Measurements from ENCODE around the gene RNF225.
"Not testable (repeated sequence)": the region's sequence is repeated elsewhere in the genome, so short reads cannot be mapped to it uniquely, and the experiment has no call there.

Gene RNF225

GRCh38 chr19:58362272-58362994 is 33.0 kb upstream of the RNF225 start, which contains the start of gene ZNF497:
ZNF497 (minus strand) TSS chr19:58362751; CDS start chr19:58357635, 5,116 bp downstream.
- peak; percentile 95 to 96 for DNase-seq

- DNase-seq: peak; percentile 38 to 61
These were observed 31.3 kb upstream of the RNF225 start for GRCh38 chr19:58364146-58364545.

DNA sequence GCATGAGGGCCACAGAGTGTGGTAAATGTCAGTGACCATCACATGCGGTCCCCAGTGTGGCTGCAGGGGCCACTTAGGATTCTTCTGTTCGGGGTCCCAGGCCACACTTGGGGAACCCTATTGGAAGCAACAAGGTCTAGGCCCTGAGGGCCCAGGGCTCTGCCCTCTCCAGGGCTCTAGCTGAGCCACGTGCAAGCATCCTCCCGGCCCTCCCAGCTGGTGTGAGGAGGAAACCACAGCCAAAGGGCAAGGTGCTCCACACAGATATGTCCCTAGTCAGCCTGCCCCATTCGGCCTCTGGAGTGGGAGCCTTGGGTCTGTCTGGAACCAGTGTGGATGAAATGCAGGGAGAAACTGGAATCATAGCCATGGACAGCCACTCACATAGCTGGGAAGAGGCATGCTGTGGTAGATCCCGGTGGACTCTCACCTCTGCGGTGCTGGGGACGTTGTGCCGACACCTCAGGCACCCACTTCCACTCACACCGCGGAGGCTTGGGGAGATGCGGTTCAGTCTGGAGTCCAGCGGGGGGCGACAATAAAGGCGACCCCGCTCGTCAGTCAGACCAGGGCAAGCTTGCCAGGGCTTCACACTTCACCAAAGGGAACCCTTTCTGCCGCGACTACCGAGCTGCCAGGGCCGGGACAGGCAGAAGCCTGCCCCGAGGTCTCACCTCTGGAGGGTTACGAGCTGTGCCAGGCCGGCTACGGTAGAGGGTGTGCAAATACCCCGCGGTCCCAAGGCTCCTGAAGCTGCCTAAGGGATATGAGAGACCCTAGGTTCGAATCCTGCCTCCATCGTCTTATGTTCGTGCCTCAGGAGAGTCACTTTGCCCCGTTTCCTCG is 28.6 kb upstream of the RNF225 start:
- DNase-seq: no peak

- DNase-seq: no peak
These were observed 27.6 kb upstream of the RNF225 start for GRCh38 chr19:58367698-58368454.

GRCh38 chr19:58368561-58369360 is 26.7 kb upstream of the RNF225 start:
- DNase-seq: no peak

GRCh38 chr19:58372311-58373133 is 22.9 kb upstream of the RNF225 start:
- no peak for DNase-seq

GRCh38 chr19:58374200-58374599 is 21.3 kb upstream of the RNF225 start:
- no peak for DNase-seq

- DNase-seq: not testable (repeated sequence)
These were observed 18.7 kb upstream of the RNF225 start for GRCh38 chr19:58376724-58377123.

GRCh38 chr19:58379246-58379645 is 16.2 kb upstream of the RNF225 start:
- DNase-seq: no peak

DNA sequence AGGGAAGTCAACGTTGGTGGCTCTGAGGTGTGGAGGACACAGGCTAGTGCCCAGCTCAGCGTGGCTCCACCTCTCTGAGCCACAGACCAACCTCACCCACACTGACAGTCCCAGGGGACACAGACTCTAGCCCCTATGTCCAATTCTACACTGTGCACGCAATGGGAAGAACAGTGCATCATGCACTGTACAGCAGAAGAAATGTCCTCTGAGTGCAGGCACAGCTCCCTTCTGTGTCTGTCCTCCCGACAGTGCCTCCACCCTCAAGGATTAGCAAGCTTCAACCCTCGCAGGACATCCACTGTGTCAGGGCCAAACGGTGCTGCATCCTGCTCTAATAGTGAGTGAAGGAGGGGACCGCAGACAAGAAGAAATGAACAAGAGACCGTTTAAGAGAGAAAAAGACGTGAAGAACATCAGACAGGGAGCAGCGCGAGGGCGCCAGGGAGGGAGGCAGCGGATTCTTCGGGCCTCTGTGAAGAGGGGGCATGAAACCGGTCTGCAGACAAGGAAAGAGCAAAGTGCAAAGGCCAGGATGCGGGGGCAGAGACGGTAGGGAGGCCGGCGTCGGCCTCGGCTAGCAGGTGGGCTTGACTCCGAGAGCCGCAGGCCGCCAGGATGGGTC is 15.3 kb upstream of the RNF225 start:
- no peak for DNase-seq

DNA sequence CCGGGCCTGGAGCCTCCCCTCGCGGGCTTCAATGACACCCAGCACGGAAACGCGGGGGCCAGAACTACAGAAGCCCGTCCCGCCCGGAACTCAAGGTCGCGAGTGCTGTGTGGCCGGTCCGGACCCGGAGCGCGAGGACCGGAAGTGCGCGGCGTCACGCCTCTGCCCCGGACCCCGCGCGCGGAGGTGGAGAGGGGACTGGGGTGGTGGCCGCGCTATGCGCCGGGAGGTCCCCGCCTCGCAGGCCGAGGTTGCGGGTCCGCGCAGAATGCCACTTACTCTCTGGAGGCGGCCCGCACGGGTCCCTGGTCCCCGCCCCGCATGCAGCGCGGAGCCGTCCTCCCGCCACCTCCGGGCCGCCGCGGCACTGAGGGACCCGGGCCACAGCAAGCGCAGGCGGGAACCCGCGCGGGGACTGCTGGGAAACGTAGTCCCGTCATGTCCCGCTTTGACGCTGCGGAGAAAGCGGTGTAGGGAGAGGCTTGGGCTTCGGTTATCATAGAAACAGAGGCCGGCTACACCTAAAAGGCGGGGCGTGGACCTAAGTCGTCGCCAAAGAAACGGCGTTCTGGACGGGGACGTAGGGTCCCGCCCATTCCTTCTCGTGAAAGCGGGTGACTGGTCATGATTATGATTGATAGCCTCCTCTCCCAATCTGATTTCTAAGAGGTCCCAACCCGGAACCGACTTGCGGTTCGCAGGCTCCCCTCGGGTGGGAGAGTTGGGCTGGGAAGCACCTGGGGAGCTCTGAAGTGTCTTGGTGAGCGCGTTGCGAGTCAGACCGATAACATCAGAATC is 14.6 kb upstream of the RNF225 start, which contains the start of gene ZNF837:
ZNF837 (minus strand) TSS at position 369 of the 798 bp plus-strand sequence. CDS start 11,698 bp downstream, outside the sequence.
- peak; percentile 100 for DNase-seq

GRCh38 chr19:58381460-58382212 is 13.8 kb upstream of the RNF225 start:
- no peak for DNase-seq

DNA sequence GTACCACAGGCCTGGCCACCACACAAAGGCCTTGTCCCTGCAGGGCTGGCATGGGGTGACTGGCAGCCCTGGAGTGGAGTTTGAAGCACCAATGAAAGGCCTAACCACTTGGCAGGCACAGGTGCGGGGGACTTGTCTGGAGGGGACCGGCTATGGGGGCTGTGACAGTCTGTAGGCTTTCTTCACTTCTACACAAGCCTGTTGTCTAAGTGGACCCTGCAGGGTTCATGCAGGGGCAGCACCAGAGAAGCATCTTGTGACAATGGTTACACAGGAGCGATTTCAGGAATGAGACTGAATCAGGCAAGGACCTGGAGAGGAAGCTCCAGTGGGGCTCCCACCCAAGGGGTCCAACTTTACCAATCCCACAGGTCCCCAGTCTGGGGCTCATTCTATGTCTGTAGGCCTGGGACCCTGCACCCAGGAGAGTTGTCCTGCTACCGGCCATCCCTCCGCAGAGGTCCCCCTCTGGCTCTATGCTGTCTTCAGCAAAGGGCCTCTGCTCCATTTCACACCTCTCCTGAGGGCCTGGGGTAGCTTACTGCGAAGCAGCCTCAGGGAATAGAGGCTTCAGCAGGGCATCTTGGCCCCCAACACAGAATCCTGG is 12.4 kb upstream of the RNF225 start:
- no peak for DNase-seq

- DNase-seq: no peak
These were observed 10.1 kb upstream of the RNF225 start for GRCh38 chr19:58385313-58385890.

DNA sequence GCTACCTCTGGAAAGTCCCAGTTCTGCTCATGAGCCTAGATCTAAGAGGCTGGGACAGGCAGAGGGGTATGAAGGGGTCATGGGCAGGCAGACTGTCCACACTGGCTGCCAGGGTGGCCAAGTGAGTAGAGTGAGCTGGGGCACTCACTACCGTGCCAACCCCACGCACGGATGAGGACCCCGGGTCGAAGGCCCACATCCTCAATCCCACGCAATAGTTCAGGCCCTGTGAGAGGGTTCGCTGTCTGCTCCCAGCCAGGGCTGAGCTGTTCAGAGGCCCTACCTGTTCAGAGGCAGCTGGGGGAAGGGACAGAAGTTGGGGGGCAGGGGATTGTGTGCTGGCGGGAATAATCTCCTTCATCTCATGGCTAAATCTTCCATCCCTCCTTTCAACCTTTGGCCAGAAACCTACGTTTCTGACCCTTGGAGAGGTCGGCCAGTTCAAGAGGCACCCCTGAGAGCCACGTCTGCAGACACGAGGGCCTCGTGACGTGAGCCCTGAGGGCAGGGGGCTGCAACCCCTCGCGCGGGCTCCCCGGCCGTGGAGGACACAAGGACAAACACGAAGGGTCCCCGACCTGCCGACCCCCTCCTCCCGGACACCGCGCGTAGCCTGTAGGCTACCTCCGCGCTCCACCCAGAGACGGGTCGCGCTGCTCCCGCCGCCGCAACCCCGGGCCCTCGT is 9.4 kb upstream of the RNF225 start:
- DNase-seq: no peak

DNA sequence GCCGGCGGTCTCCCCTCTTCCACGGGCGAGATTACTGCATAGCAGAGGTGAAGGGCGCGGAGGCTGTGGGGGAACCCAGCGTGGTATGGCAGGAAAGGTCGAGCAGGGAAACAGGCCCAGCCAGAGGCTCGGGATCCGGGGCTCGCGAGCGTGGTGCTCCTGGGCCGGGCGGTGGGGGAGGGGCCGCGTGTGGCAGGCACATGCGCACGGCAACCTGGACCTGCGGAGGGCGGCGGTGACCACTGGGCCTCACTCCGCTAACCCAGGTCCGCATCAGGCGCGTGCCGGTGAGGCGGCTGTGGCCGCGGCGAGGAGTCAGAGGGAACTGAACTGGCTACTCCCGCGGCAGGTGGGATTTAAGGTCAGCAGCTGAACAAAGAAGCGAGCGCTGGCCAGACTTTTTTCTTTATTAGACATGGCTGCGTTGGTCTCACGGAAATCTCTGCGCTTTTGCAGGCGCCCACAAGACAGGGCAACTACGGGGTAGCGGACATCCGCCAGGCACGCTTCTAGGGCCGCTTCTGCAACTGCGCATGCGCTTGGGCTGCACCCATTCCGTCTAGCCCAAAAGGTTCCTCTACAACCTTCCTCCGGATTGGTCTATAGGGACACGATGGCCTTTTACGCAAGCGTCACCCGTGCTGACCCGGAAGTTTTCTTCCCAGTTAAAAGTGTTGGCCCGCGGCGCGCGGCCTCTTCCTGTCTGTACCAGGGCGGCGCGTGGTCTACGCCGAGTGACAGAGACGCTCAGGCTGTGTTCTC is 8.7 kb upstream of the RNF225 start, which contains the start of gene RPS5:
RPS5 (plus strand) TSS at position 694 of the 762 bp plus-strand sequence. CDS start 869 bp downstream, outside the sequence.
- DNase-seq: peak; percentile 99
